ENCODE measurements around the gene FYN.
"Not testable (repeated sequence)": the region's sequence is repeated elsewhere in the genome, so short reads cannot be mapped to it uniquely, and the experiment has no call there.

The FYN gene

DNA sequence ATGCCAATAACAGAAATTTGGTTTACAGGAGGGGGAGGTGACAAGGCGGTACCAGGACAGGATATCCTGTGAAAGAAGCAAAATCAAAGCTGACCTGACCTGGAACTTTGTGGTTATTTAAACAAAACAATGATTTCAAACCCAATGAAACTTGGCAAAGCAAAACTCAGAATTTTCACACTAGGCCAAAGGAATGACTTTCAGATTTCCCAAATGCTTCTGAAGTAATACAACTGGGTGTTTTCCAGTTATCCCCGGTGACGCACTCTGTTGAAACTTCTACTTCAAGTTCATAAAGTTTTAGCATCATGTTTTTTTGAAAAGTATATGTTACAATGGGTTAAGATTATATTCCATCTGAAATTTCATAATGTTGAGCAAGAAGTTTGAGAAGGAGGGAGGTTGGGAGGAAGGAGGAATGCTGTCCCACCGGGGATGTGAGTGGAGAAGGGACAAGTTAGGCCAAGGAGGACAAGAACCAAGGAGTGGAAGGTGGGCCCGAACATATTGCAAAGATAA, 189.4 kb downstream of the FYN start:
- Histone ChIP-seq H3K9ac (ENCODE audit: insufficient read length, low read depth) (no peak overlapping the region), H3K9me3 (ENCODE audit: insufficient read depth, low read length) (no peaks in the 10 kb centered on the region), H3K4me3 (ENCODE audit: insufficient read length, low read depth) (no peak overlapping the region), H3K27me3 (ENCODE audit: insufficient read depth, insufficient read length) (no peaks in the 10 kb centered on the region), H3K36me3 (ENCODE audit: insufficient read depth, insufficient read length, low read length) (peaks cover 18% of the 10 kb centered on the region), H3K4me1 (ENCODE audit: insufficient read depth, insufficient read length) (no peaks in the 10 kb centered on the region)
- TF ChIP-seq YY1 (IDR thresholded peaks at IDR 0.05; ENCODE audit: insufficient read depth, insufficient read length) (no peak), SUZ12 (IDR thresholded peaks at IDR 0.05; ENCODE audit: extremely low read depth, insufficient read depth, insufficient read length) (no peak), ZNF274 (IDR thresholded peaks at IDR 0.05; ENCODE audit: low read depth, low read length) (no peak)
- DNase-seq (ENCODE audit: low read depth, low spot score): no peak

GRCh38 chr6:111683157-111683556, 190.1 kb downstream of the FYN start:
- Histone ChIP-seq H3K9ac (ENCODE audit: insufficient read length, low read depth) (no peak overlapping the region), H3K4me1 (ENCODE audit: insufficient read depth, insufficient read length) (no peaks in the 10 kb centered on the region), H3K27me3 (ENCODE audit: insufficient read depth, insufficient read length) (no peaks in the 10 kb centered on the region), H3K36me3 (ENCODE audit: insufficient read depth, insufficient read length, low read length) (peaks cover 18% of the 10 kb centered on the region), H3K9me3 (ENCODE audit: insufficient read depth, low read length) (no peaks in the 10 kb centered on the region), H3K4me3 (ENCODE audit: insufficient read length, low read depth) (no peak overlapping the region)
- TF ChIP-seq SUZ12 (IDR thresholded peaks at IDR 0.05; ENCODE audit: extremely low read depth, insufficient read depth, insufficient read length) (no peak), ZNF274 (IDR thresholded peaks at IDR 0.05; ENCODE audit: low read depth, low read length) (no peak), YY1 (IDR thresholded peaks at IDR 0.05; ENCODE audit: insufficient read depth, insufficient read length) (no peak)
- DNase-seq (ENCODE audit: low read depth, low spot score): no peak

GRCh38 chr6:111681860-111682259, 191.4 kb downstream of the FYN start:
- no peak overlapping the region for H3K9ac ChIP-seq (ENCODE audit: insufficient read length, low read depth)
- H3K4me1 ChIP-seq (ENCODE audit: insufficient read depth, insufficient read length): no peaks in the 10 kb centered on the region
- H3K36me3 ChIP-seq (ENCODE audit: insufficient read depth, insufficient read length, low read length): peaks cover 18% of the 10 kb centered on the region
- no peak for TF ChIP-seq SUZ12 (IDR thresholded peaks at IDR 0.05; ENCODE audit: extremely low read depth, insufficient read depth, insufficient read length)
- no peak for TF ChIP-seq ZNF274 (IDR thresholded peaks at IDR 0.05; ENCODE audit: low read depth, low read length)
- no peak for TF ChIP-seq YY1 (IDR thresholded peaks at IDR 0.05; ENCODE audit: insufficient read depth, insufficient read length)
- no peaks in the 10 kb centered on the region for H3K27me3 ChIP-seq (ENCODE audit: insufficient read depth, insufficient read length)
- DNase-seq (ENCODE audit: low read depth, low spot score): no peak
- H3K4me3 ChIP-seq (ENCODE audit: insufficient read length, low read depth): no peak overlapping the region
- no peaks in the 10 kb centered on the region for H3K9me3 ChIP-seq (ENCODE audit: insufficient read depth, low read length)

GRCh38 chr6:111680811-111681609, 192.2 kb downstream of the FYN start:
- H3K4me3 ChIP-seq (ENCODE audit: insufficient read length, low read depth); H3K9ac ChIP-seq (ENCODE audit: insufficient read length, low read depth); H3K9me3 ChIP-seq (ENCODE audit: insufficient read depth, low read length); DNase-seq (ENCODE audit: low read depth, low spot score); H3K27me3 ChIP-seq (ENCODE audit: insufficient read depth, insufficient read length); H3K4me1 ChIP-seq (ENCODE audit: insufficient read depth, insufficient read length): not testable (repeated sequence)
- peaks cover 18% of the 10 kb centered on the region for H3K36me3 ChIP-seq (ENCODE audit: insufficient read depth, insufficient read length, low read length)

- peaks cover 16% of the 10 kb centered on the region for H3K36me3 ChIP-seq (ENCODE audit: insufficient read depth, insufficient read length, low read length)
- DNase-seq (ENCODE audit: low read depth, low spot score): no peak
These were observed 193.1 kb downstream of the FYN start for GRCh38 chr6:111680015-111680712.

GRCh38 chr6:111679126-111679858, 194.0 kb downstream of the FYN start:
- Histone ChIP-seq H3K36me3 (ENCODE audit: insufficient read depth, insufficient read length, low read length) (peaks cover 12% of the 10 kb centered on the region), H3K4me1 (ENCODE audit: insufficient read depth, insufficient read length) (no peaks in the 10 kb centered on the region), H3K9ac (ENCODE audit: insufficient read length, low read depth) (no peak overlapping the region), H3K9me3 (ENCODE audit: insufficient read depth, low read length) (no peaks in the 10 kb centered on the region), H3K27me3 (ENCODE audit: insufficient read depth, insufficient read length) (no peaks in the 10 kb centered on the region), H3K4me3 (ENCODE audit: insufficient read length, low read depth) (no peak overlapping the region)
- no peak for DNase-seq (ENCODE audit: low read depth, low spot score)
- TF ChIP-seq SUZ12 (IDR thresholded peaks at IDR 0.05; ENCODE audit: extremely low read depth, insufficient read depth, insufficient read length) (no peak), YY1 (IDR thresholded peaks at IDR 0.05; ENCODE audit: insufficient read depth, insufficient read length) (no peak), ZNF274 (IDR thresholded peaks at IDR 0.05; ENCODE audit: low read depth, low read length) (no peak)

More at GRCh38 chr6:111680015-111680712, 193.1 kb downstream of the FYN start:
- no peaks in the 10 kb centered on the region for H3K9me3 ChIP-seq (ENCODE audit: insufficient read depth, low read length)
- no peak overlapping the region for H3K9ac ChIP-seq (ENCODE audit: insufficient read length, low read depth)
- no peak for TF ChIP-seq SUZ12 (IDR thresholded peaks at IDR 0.05; ENCODE audit: extremely low read depth, insufficient read depth, insufficient read length)
- TF ChIP-seq ZNF274 (IDR thresholded peaks at IDR 0.05; ENCODE audit: low read depth, low read length): no peak
- TF ChIP-seq YY1 (IDR thresholded peaks at IDR 0.05; ENCODE audit: insufficient read depth, insufficient read length): no peak
- no peaks in the 10 kb centered on the region for H3K4me1 ChIP-seq (ENCODE audit: insufficient read depth, insufficient read length)
- no peaks in the 10 kb centered on the region for H3K27me3 ChIP-seq (ENCODE audit: insufficient read depth, insufficient read length)
- H3K4me3 ChIP-seq (ENCODE audit: insufficient read length, low read depth): no peak overlapping the region

Data from NT2/D1 (cell line).